Lower leg skin (tissue), 4 donors: Measurements from ENCODE around the gene LTBP4. TPM values are rescaled to one million over a fixed set of nuclear protein-coding genes. Genes with fewer than 3 reads are reported as not detected.

Experiments used
- DNase-seq, 2 donors: peaks; one replicate each; pipeline ENCODE4 v3.0.0-alpha.2; 2019; ENCODE audit warnings: low spot score in 2 of 2
- H3K4me3 ChIP-seq: fragments of 200-600 bp; sonication (generic); 2 replicates; pipeline ENCODE4 v1.5.1; 2017; ENCODE audit warnings: mild to moderate bottlenecking, low read depth; ENCODE audit not compliant: poor library complexity, severe bottlenecking
- POLR2A ChIP-seq, 2 donors: fragments of 450-650 bp; IDR thresholded peaks; one replicate each; pipeline ENCODE4 v1.6.1; 2016 to 2017; ENCODE audit warnings: antibody characterized with exemption in 2 of 2, mild to moderate bottlenecking in 1 of 2, moderate library complexity in 1 of 2
- WGBS, 2 donors: methylation state at CpG; one replicate each; pipeline ENCODE4 v1.1.5; 2018; 5-methylcytosine and 5-hydroxymethylcytosine counted together
- intact Hi-C: fragments of 100-400 bp; cut with DNase I; formaldehyde crosslinking; loops from one replicate; pipeline ENCODE4 v1.15.0; 2023; ENCODE audit warnings: low total_unique reads
- total RNA-seq, 4 donors: library from RNA; depleted of rRNA; stranded (reverse); fragments of >200 nt; gene quantifications; one replicate each; pipeline ENCODE4 v1.1.0, GENCODE V29; 2016
- TF ChIP-seq, protein P1 (sequence below), 3 donors: fragments of 450-650 bp; IDR thresholded peaks; one replicate each; pipeline ENCODE4 v1.5.1; 2016; ENCODE audit warnings: antibody characterized with exemption in 3 of 3, mild to moderate bottlenecking in 3 of 3, moderate library complexity in 2 of 3

The LTBP4 gene
- total RNA-seq, 4 donors from 2014 or later = 113 to 181 (median 144) TPM

DNA sequence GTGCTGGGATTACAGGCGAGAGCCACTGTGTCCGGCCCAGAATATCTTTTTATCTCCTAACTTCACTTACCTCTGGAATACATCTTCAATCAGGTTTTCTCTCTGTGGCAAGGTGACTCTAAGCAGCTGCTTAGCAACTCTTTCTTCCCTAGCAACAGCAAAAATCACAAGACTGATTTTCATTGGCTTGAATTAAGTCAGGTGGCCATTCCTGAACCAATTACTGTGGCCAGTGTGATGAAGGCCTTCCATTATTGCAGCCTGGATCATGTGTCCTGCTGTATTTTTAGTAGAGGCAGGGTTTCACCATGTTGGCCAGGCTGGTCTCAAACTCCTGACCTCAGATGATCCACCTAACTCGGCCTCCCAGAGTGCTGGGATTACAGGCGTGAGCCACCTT, 9.0 kb upstream of the LTBP4 start:
- WGBS, 2 donors = 93% methylated on average over 4 of the region's 4 CpGs
- intact Hi-C loops = loop anchor here (10.0 kb wide), 1 partner anchor 57 kb away; no protein-coding TSS in a partner anchor
- TF ChIP-seq POLR2A (IDR thresholded peaks at IDR 0.05) = no peak
- DNase-seq = no peak
- no peak overlapping the region for H3K4me3 ChIP-seq

DNA sequence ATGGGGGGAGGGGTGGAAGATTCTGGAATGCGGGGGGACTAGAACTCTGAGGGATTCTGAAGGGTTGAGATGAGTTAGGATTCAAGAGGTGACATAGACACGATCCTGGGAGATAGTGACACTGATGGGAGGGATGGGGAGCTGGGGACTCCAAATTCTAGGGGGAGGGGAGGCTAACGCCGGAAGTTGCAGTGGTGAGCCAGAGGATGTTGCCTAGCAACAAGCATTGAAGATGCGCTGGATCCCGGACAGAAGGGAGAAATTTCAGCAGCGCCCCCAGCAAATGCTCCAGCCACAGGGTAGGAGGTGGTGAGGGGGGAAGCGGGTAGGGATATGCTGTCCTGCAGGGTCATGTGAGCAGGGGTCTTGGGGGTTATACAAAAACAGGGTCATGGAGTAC, 6.9 kb upstream of the LTBP4 start:
- intact Hi-C loops = loop anchor here (10.0 kb wide), 1 partner anchor 59 kb away; no protein-coding TSS in a partner anchor
- WGBS, 2 donors = 30 to 32% methylated on average over 8 of the region's 8 CpGs
- H3K4me3 ChIP-seq = no peak overlapping the region
- DNase-seq = no peak
- TF ChIP-seq POLR2A (IDR thresholded peaks at IDR 0.05) = no peak
- TF ChIP-seq, protein P1, sequence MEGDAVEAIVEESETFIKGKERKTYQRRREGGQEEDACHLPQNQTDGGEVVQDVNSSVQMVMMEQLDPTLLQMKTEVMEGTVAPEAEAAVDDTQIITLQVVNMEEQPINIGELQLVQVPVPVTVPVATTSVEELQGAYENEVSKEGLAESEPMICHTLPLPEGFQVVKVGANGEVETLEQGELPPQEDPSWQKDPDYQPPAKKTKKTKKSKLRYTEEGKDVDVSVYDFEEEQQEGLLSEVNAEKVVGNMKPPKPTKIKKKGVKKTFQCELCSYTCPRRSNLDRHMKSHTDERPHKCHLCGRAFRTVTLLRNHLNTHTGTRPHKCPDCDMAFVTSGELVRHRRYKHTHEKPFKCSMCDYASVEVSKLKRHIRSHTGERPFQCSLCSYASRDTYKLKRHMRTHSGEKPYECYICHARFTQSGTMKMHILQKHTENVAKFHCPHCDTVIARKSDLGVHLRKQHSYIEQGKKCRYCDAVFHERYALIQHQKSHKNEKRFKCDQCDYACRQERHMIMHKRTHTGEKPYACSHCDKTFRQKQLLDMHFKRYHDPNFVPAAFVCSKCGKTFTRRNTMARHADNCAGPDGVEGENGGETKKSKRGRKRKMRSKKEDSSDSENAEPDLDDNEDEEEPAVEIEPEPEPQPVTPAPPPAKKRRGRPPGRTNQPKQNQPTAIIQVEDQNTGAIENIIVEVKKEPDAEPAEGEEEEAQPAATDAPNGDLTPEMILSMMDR (IDR thresholded peaks at IDR 0.05) = no peak

DNA sequence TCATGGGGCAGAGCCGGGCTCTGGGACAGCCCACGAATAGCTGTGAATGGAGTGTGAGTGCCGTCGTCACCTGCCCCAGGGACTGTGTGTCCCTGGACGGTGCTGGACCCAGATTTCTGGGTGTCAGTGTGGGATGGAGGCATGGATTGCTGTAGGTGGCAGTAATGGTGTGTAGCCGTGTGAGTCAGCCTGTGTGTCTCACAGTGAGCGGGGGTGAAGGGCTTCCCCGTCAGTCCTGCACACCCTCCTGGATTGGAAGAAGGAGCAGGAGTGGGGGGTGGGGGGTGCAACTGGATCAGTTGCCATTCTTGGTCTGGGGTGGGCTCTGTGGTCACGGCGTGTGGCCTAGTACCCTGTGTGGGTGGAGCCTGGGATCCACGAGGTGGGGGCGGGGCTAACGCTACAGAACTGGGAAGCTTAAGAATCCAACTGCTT, 6.5 kb upstream of the LTBP4 start:
- intact Hi-C loops = loop anchor here (5.0 to 10.0 kb wide), 2 partner anchors 42 to 60 kb away; no protein-coding TSS in a partner anchor
- WGBS, 2 donors = 22 to 34% methylated on average over 13 of the region's 13 CpGs
- no peak for TF ChIP-seq POLR2A (IDR thresholded peaks at IDR 0.05)
- TF ChIP-seq, protein P1 (IDR thresholded peaks at IDR 0.05) = no peak
- no peak for DNase-seq
- H3K4me3 ChIP-seq = no peak overlapping the region

DNA sequence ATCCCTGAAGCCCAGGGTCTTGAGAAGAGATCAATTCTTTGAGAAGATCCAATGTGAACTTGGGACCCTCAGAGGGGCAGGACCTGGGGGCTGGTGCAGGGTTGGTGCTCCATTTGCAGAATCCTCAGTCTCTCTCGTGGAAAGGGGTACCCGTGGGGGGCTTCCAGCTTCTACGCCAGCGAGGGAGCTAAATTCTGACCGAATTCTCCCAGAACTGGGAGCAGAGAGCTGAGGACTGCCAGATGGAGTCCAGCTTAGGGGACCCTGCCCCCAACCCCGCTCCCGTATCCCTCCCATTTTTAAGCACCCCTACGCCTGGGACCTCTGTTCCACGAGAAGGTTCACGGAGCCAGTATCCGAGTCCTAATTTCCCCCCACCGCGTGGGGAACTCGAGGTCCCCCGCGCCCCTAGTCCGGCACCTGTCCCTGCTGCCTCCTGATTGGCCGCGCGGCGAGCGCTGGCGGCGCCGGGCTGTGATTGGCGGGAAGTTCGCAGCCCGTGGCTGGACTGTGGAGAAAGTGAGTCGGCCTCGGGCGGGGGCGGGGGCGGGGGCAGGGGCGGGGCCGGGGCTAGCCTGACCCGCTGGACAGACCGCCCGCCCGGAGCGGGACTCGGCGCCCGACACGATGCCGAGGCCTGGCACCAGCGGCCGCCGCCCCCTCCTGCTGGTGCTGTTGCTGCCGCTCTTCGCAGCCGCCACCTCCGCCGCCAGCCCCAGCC, 4.4 kb upstream of the LTBP4 start:
- peak in 1 of 2 donors; percentile 91 for DNase-seq
- 13 to 32% methylated on average over 11 to 43 of the region's 53 CpGs for WGBS, 2 donors
- no peak overlapping the region for H3K4me3 ChIP-seq
- TF ChIP-seq POLR2A (IDR thresholded peaks at IDR 0.05) = no peak
- TF ChIP-seq, protein P1 (IDR thresholded peaks at IDR 0.05) = no peak
- intact Hi-C loops = loop anchor here (5.0 to 10.0 kb wide), 2 partner anchors 44 to 62 kb away; no protein-coding TSS in a partner anchor

DNA sequence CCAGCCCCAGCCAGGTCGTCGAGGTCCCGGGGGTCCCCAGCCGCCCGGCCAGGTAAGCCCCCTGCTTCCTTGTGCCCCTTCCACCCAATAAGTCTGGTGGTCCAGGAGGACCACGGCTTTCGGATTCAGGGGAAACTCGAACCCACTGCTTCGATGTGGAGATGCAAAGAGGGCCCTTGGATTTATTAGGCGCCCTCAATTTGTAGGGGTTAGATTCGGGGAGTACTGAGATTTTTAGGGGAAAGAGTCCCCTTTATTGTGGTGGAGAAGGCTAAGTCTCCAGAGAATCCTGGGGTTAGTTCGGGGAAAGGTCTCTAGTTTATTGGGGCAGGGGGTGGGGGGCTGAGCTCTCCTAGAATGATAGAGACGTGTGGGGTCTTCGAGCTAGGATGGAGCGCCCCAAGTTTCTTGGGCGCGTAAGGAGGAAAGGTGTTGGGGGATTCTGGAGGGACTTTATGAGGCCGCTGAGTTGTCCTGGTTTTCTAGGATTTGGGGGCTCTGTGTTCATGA, 3.8 kb upstream of the LTBP4 start:
- no peak for TF ChIP-seq POLR2A (IDR thresholded peaks at IDR 0.05)
- H3K4me3 ChIP-seq = no peak overlapping the region
- 12 to 14% methylated on average over 16 to 17 of the region's 18 CpGs for WGBS, 2 donors
- DNase-seq = no peak
- intact Hi-C loops = loop anchor here (5.0 to 10.0 kb wide), 2 partner anchors 45 to 63 kb away; no protein-coding TSS in a partner anchor

DNA sequence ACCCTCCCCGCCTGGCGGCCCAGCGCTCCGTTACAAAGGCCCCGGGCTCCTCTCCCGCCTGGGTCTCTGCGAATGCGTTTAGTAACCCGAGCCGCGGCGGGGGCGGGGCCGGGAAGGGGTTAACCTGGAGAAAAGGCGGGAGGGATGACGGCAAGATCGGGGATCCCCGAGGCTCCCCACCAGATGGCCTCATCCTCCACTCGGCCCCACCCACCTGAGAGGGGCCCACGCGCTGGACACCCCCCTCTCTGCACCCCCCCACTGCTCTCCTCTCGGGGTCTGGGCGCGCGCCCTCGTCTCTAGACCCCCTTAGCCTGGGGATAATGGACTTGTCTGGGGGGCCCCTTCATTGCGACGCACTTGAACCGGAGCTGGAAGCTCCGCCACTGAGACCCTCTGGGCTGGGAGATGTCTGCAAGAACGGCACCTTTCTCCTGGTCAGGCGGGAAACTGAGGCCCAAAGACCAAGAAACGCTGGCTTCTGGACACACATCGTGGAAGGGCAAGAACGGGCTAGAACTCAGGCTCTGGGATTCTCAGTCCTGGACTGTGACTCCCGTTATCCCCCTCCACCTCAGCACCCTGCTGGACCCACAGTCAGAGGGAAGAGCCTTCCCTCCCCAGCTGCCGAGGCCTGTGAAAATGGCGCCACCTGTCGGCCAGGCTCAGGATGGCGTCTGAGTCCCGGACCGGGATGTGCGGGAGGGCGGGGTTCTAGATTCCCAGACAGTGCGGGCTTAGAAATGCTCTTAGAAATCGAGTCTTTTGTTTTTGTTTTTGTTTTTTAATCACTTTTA, 2.9 kb upstream of the LTBP4 start:
- WGBS, 2 donors = 1% methylated on average over 32 to 42 of the region's 46 CpGs
- DNase-seq = peak; percentile 86 to 99
- no peak overlapping the region for H3K4me3 ChIP-seq
- intact Hi-C loops = loop anchor here (5.0 to 10.0 kb wide), 2 partner anchors 46 to 64 kb away; no protein-coding TSS in a partner anchor
- TF ChIP-seq, protein P1 (IDR thresholded peaks at IDR 0.05) = peak in 1 of 3 donors; percentile 89
- no peak for TF ChIP-seq POLR2A (IDR thresholded peaks at IDR 0.05)
